Activated T-helper 2 cell treated with anti-CD3 and anti-CD28 coated beads, Interferon-gamma antibody, Interleukin-2, Interleukin-4, amounts not matched to agents 10 μg/mL and 5 μg/mL and 100 μg/mL, durations not matched to agents 14 hours and 24 hours and 36 hours (primary cell): Measurements from ENCODE around the gene KDM4B. TPM values are rescaled to one million over a fixed set of nuclear protein-coding genes. Genes with fewer than 3 reads are reported as not detected.
A peak's percentile ranks its signal among the peaks of the same experiment; 100 is the strongest.

ENCODE experiments used
- DNase-seq: peaks from one replicate; pipeline ENCODE4 v3.0.0; 2021; ENCODE audit warnings: low spot score
- H3K27ac Mint-ChIP-seq: one replicate; pipeline ENCODE4 v1.8.0; 2021; ENCODE audit warnings: mixed read lengths
- H3K27me3 Mint-ChIP-seq: one replicate; pipeline ENCODE4 v1.8.0; 2021; ENCODE audit warnings: low read depth, mixed read lengths
- H3K36me3 Mint-ChIP-seq: one replicate; pipeline ENCODE4 v1.8.0; 2021; ENCODE audit warnings: low read depth, mixed read lengths
- H3K4me1 Mint-ChIP-seq: one replicate; pipeline ENCODE4 v1.8.0; 2021; ENCODE audit warnings: low read depth, mixed read lengths
- H3K4me3 Mint-ChIP-seq: one replicate; pipeline ENCODE4 v1.8.0; 2021; ENCODE audit warnings: low read depth, mild to moderate bottlenecking, moderate library complexity, mixed read lengths
- H3K9me3 Mint-ChIP-seq: one replicate; pipeline ENCODE4 v1.8.0; 2021; ENCODE audit warnings: mixed read lengths
- intact Hi-C: fragments of 100-400 bp; cut with micrococcal nuclease; formaldehyde crosslinking; loops from one replicate; pipeline ENCODE4 v1.15.1; 2023
- total RNA-seq: library from RNA; stranded (reverse); gene quantifications from 2 replicates; pipeline ENCODE4 v1.2.3, GENCODE V29; 2022

Gene KDM4B
- total RNA-seq, 1 donor from 2014 or later = 51.7 TPM

GRCh38 chr19:5141129-5141849 lies 172.4 kb downstream of the KDM4B start:
- Mint-ChIP-seq H3K4me3 (no peak overlapping the region), H3K9me3 (no peaks in the 10 kb centered on the region), H3K36me3 (peaks cover 47% of the 10 kb centered on the region), H3K4me1 (peaks cover 20% of the 10 kb centered on the region), H3K27me3 (no peaks in the 10 kb centered on the region), H3K27ac (no peak overlapping the region)
- no peak for DNase-seq
- intact Hi-C loops = no loop called here

- Mint-ChIP-seq H3K9me3 (no peaks in the 10 kb centered on the region), H3K4me1 (peaks cover 20% of the 10 kb centered on the region), H3K27ac (no peak overlapping the region), H3K4me3 (no peak overlapping the region), H3K36me3 (peaks cover 47% of the 10 kb centered on the region), H3K27me3 (no peaks in the 10 kb centered on the region)
- intact Hi-C loops = no loop called here
- no peak for DNase-seq
Measured at GRCh38 chr19:5141850-5142724, 173.2 kb downstream of the KDM4B start.

GRCh38 chr19:5142725-5143097 lies 173.8 kb downstream of the KDM4B start:
- no peak for DNase-seq
- intact Hi-C loops = no loop called here
- H3K4me1 Mint-ChIP-seq = peaks cover 20% of the 10 kb centered on the region
- H3K36me3 Mint-ChIP-seq = peaks cover 42% of the 10 kb centered on the region
- H3K27me3 Mint-ChIP-seq = no peaks in the 10 kb centered on the region
- no peak overlapping the region for H3K4me3 Mint-ChIP-seq
- H3K27ac Mint-ChIP-seq = no peak overlapping the region
- H3K9me3 Mint-ChIP-seq = no peaks in the 10 kb centered on the region

GRCh38 chr19:5143471-5144411 lies 174.8 kb downstream of the KDM4B start:
- Mint-ChIP-seq H3K36me3 (peaks cover 32% of the 10 kb centered on the region), H3K4me1 (peaks cover 14% of the 10 kb centered on the region), H3K27me3 (no peaks in the 10 kb centered on the region), H3K9me3 (no peaks in the 10 kb centered on the region), H3K4me3 (no peak overlapping the region), H3K27ac (peak overlapping the region; percentile 12)
- intact Hi-C loops = no loop called here
- no peak for DNase-seq

GRCh38 chr19:5144545-5145179 lies 175.7 kb downstream of the KDM4B start:
- H3K27me3 Mint-ChIP-seq = no peaks in the 10 kb centered on the region
- no peak overlapping the region for H3K27ac Mint-ChIP-seq
- peaks cover 5% of the 10 kb centered on the region for H3K4me1 Mint-ChIP-seq
- intact Hi-C loops = no loop called here
- H3K9me3 Mint-ChIP-seq = no peaks in the 10 kb centered on the region
- no peak overlapping the region for H3K4me3 Mint-ChIP-seq
- peaks cover 29% of the 10 kb centered on the region for H3K36me3 Mint-ChIP-seq
- DNase-seq = no peak

GRCh38 chr19:5145521-5146511 lies 176.9 kb downstream of the KDM4B start:
- H3K27ac Mint-ChIP-seq = no peak overlapping the region
- peaks cover 3% of the 10 kb centered on the region for H3K4me1 Mint-ChIP-seq
- intact Hi-C loops = no loop called here
- DNase-seq = no peak
- peaks cover 23% of the 10 kb centered on the region for H3K36me3 Mint-ChIP-seq
- no peaks in the 10 kb centered on the region for H3K27me3 Mint-ChIP-seq
- no peaks in the 10 kb centered on the region for H3K9me3 Mint-ChIP-seq
- no peak overlapping the region for H3K4me3 Mint-ChIP-seq

GRCh38 chr19:5147074-5147977 lies 178.4 kb downstream of the KDM4B start:
- no peaks in the 10 kb centered on the region for H3K27me3 Mint-ChIP-seq
- intact Hi-C loops = no loop called here
- no peak for DNase-seq
- H3K27ac Mint-ChIP-seq = no peak overlapping the region
- H3K4me1 Mint-ChIP-seq = peaks cover 3% of the 10 kb centered on the region
- no peak overlapping the region for H3K4me3 Mint-ChIP-seq
- no peaks in the 10 kb centered on the region for H3K9me3 Mint-ChIP-seq
- peaks cover 23% of the 10 kb centered on the region for H3K36me3 Mint-ChIP-seq

GRCh38 chr19:5147978-5148793 lies 179.3 kb downstream of the KDM4B start:
- no peak overlapping the region for H3K27ac Mint-ChIP-seq
- no peak overlapping the region for H3K4me3 Mint-ChIP-seq
- peaks cover 21% of the 10 kb centered on the region for H3K36me3 Mint-ChIP-seq
- no peaks in the 10 kb centered on the region for H3K9me3 Mint-ChIP-seq
- no peak for DNase-seq
- intact Hi-C loops = no loop called here
- peaks cover 3% of the 10 kb centered on the region for H3K4me1 Mint-ChIP-seq
- H3K27me3 Mint-ChIP-seq = no peaks in the 10 kb centered on the region

- DNase-seq = no peak
- intact Hi-C loops = no loop called here
- no peak overlapping the region for H3K4me3 Mint-ChIP-seq
- no peaks in the 10 kb centered on the region for H3K9me3 Mint-ChIP-seq
- H3K4me1 Mint-ChIP-seq = no peaks in the 10 kb centered on the region
- H3K27ac Mint-ChIP-seq = no peak overlapping the region
- H3K36me3 Mint-ChIP-seq = peaks cover 17% of the 10 kb centered on the region
- H3K27me3 Mint-ChIP-seq = no peaks in the 10 kb centered on the region
Measured at GRCh38 chr19:5148794-5149190, 179.9 kb downstream of the KDM4B start.

GRCh38 chr19:5149508-5149907 lies 180.6 kb downstream of the KDM4B start:
- no peak overlapping the region for H3K27ac Mint-ChIP-seq
- no peak for DNase-seq
- H3K4me3 Mint-ChIP-seq = no peak overlapping the region
- intact Hi-C loops = no loop called here
- H3K9me3 Mint-ChIP-seq = no peaks in the 10 kb centered on the region
- H3K27me3 Mint-ChIP-seq = no peaks in the 10 kb centered on the region
- H3K36me3 Mint-ChIP-seq = peaks cover 17% of the 10 kb centered on the region
- no peaks in the 10 kb centered on the region for H3K4me1 Mint-ChIP-seq
